Measurements from ENCODE around the gene URB2.
A peak's percentile ranks its signal among the peaks of the same experiment; 100 is the strongest.
"Not testable (repeated sequence)": the region's sequence is repeated elsewhere in the genome, so short reads cannot be mapped to it uniquely, and the experiment has no call there.

The URB2 gene

GRCh38 chr1:229625915-229626831 lies at the start of gene URB2, which contains the start of gene TAF5L:
URB2 (plus strand) TSS chr1:229626247; CDS start chr1:229627634, 1,387 bp downstream.
TAF5L (minus strand) TSS chr1:229626122; CDS start chr1:229614482, 11,640 bp downstream.
- peak; percentile 92 for DNase-seq

DNA sequence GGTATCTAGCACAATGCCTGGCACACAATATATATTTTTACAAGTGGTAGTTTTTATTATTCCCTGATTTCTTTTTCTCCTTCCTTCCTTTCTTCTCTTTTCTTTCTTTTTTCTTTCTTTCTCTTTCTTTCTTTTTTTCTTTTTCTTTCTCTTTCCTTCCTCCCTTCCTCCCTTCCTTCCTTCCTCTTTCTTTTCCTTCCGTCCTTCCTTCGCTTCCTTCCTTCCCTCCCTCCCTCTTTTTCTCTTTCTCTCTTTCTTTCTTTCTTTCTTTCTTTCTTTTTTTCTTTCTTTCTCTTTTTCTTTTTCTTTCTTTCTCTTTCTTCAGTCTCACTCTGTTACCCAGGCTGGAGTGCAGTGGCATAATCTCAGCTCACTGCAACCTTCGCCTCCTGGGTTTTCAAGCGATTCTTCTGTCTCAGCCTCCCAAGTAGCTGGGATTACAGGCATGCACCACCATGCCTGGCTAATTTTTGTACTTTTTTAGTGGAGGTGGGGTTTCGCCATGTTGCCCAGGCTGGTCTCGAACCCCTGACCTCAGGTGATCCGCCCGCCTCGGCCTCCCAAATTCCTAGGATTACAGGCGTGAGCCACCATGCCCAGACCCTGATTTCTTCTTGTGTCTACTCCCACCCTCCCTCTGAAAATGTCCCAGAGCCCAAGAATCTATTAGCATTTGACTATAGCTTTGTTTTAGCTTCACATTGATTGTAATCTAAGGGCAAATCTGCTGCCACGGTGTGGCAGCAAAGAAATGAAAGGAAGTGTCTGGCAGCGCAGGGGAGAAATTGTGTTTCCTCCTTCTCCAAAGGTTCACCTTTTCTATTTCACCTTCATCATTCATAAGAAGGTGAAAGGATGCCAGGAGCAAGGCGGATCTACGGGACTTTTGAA lies 47.6 kb upstream of the URB2 start:
- no peak for DNase-seq

DNA sequence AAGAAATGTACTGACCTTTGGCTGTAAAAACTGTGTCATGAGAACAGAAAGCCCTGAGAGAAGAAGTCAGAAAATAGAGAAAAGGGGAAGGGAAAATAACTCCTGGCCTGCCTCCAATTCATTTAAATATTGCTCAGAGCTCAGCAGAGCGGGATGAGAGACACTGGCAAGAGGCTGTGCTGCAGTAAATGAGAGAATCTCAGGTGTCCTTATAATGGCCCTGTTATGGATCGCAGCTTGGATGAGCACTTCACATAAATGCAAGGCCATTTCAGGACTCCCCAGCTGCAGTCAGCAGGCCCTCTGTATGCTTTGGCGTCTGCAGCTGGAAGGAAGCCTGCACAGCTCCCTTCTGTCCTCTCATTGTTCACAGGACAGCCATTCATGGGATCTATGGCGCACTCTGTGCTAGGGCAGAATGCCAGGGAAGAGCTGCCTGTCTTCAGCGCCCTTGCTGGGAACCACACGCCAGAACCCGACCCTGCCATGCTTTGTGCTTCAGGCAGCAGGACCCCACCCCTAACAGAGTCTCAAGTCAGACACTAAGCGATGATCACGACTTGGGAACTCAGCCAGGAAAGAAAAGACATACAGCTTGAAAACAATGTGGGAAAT lies 46.9 kb upstream of the URB2 start:
- DNase-seq: no peak

- DNase-seq: no peak
Measured at GRCh38 chr1:229581485-229581884, 44.6 kb upstream of the URB2 start.

DNA sequence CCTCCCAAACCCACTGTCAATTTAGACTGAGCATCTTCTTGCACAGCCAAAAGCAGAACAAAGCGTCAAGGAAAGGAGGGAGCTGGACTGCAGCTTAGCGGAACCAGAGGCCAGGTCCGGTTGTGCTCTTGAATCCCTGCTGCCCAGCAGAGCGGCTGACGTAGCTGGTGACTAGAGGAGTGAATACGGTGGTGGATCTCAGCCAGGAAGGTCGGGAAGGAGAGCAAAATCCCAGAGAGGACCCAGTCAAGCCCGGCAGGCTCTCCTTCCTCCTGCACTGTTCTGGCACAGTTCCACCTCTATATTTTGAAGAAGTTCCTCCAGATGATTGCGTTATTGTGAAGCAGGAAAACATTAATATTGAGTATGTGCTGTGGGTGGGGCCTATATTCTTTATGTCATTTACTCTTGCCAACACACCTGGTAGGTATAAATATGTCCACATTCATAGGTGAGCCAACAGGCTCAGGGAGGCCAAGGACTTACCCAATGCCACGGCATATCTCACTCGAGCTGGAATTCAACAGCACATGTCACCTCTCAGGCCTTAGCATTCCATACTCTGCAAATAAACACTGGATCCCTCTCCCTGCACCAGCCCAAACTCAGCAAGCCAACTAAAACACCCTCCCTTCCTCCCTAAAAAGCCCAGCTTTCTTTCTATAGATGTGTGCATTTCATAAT lies 43.9 kb upstream of the URB2 start:
- no peak for DNase-seq

GRCh38 chr1:229582715-229583114 lies 43.3 kb upstream of the URB2 start:
- no peak for DNase-seq

DNA sequence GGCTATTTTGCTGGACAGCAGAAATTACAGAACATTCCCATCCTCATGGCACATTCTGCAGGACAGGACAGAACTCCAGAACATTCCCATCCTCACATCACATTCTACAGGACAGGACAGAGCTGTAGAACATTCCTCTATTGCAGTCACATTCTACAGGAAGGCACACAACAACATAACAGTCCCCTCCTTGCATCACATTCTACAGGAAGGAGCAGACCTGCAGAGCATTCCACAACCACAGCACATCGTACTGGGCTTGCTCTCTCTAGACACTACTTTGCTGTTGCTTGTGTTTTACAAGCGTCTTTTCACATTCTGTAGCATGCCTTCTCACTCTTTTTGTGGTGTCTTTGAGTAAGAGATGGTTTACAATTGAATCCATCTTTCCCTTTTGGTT lies 40.7 kb upstream of the URB2 start:
- DNase-seq: no peak

DNA sequence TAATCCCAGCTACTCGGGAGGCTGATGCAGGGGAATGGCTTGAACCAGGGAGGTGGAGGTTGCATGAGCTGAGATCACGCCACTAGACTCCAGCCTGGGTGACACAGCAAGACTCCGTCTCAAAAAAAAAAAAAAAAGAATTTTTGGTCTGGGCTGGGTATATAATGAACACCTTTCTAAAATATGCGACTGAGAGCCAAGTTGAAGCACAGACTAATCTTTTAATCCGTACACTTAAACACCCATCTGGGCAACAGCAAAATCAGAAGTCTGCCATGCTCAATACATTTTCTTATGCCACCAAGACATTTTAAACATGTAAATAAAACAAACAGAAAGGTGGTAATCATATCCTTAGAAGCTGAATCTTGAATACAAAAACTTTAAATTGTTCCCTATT lies 35.9 kb upstream of the URB2 start:
- DNase-seq: no peak

DNA sequence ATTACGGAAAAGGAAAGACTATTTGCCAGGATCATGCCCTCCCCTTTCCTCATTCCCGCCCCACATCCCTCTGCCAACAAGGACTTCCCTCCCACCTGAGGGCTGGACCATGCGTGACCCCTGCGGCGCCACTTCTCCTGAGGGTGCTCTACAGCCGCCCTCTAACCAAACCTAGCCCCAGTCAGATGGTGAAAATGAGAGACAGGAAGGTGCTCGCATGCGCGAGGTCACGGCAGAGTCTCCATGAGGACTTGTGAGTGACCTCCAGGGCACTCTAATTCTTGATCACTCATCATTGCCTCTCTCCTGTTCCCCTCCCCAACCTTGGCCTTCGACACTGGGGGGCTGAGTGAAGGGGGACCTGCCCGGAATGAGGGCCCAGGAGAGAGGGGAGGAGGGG lies 32.2 kb upstream of the URB2 start:
- DNase-seq: no peak

DNA sequence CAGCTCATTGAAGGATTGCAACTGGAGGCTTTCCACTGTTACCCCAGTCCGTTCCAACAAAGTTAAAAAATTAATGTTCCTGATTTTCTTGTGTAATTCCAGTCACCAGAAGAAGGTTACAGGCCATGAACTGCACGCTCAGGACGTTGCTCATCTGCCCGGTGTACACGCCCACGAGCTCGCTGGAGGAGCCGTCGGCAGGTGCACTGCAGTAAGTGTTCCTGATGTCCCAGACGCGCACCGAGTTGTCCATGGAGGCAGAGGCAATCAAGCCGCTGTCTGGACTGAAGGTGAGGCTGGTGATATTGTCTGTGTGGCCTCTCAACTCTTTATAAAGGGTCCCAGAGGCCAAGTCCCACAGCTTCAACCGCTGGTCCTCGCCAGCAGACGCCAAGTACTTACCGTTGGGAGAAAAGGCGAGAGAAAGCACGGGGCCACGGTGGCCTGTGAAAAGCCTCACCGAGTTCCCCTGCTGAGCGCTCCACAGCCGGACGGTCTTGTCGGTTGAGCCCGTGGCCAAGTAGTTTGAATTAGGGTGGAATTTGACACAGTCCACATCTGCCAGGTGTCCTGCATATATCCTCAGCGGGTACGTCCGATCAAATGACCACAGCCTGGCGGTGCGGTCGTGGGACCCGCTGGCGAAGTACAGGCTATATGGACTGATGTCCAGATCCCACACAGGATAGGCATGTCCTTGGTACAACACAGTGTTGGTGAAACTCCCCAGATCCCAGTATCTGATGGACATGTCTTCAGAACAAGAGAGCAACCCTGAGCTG lies 31.6 kb upstream of the URB2 start:
- no peak for DNase-seq

- DNase-seq: not testable (repeated sequence)
Measured at GRCh38 chr1:229595876-229596275, 30.2 kb upstream of the URB2 start.

- DNase-seq: no peak
Measured at GRCh38 chr1:229596925-229597699, 28.9 kb upstream of the URB2 start.

GRCh38 chr1:229597877-229598276 lies 28.2 kb upstream of the URB2 start:
- DNase-seq: no peak

DNA sequence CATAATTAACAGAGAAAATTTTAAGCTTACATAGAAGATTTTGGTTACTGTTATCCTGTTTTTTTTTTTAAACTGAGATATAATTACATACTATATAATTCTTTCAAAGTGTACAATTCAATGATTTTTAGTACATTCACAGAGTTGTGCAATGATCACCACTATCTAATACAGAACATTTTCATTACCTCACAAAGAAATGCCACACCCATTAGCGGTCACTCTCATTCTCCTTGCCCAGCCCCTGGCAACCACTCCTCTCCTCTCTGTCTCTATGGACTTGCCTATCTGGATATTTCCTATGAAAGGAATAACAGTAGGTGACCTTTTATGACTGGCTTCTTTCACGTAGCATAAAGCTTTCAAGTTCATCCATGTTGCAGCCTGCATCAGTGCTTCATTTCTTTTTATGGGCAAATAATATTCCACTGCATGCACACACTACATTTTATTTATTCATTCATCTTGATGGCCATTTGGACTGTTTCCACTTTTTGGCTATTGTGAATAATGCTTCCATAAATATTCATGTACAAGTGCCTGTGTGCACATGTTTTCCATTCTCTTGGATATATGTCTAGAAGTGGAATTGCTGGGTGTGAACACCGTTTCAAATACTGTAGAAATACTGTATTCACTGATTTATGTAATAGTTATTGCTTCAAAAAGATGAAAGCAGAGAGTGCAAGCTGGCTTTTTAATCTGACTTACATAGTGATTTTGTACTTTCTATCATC lies 26.7 kb upstream of the URB2 start:
- DNase-seq: no peak

- no peak for DNase-seq
Measured at GRCh38 chr1:229600229-229600628, 25.8 kb upstream of the URB2 start.

- no peak for DNase-seq
Measured at GRCh38 chr1:229603371-229604005, 22.6 kb upstream of the URB2 start.

DNA sequence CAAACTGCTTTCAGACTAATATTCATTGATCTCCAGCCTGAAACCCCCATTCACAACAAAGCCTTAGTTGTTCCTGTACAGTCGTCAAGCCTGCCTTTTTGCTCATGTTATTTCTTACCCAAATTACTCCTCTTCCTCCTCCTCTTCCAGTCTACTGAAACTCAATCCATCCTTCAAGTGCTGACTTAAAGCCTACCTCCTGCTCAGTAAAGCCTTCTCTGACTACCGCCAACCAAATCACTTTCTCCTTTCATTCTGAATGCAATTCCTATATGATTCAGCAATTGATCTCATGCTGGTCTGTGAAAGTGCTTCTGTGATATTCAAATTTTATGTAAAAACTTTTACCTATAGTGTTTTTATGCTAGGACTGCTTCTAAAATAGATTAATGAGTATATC lies 18.7 kb upstream of the URB2 start:
- DNase-seq: no peak

DNA sequence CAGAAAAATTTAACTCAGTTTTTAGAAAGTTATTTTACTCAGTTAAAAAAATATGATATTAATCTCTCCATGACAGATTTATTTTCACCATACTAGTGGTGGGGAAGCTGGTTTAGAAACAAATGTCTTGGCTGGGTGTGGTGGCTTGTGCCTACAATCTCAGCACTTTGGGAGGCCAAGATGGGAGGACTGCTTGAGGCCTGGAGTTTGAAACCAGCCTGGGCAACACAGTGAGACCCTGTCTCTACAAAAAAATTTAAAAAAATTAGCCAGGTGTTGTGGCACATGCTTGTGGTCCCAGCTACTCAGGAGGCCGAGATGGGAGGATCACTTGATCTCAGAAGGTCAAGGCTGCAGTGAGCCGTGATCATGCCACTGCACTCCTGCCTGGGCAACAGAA lies 17.5 kb upstream of the URB2 start:
- no peak for DNase-seq

DNA sequence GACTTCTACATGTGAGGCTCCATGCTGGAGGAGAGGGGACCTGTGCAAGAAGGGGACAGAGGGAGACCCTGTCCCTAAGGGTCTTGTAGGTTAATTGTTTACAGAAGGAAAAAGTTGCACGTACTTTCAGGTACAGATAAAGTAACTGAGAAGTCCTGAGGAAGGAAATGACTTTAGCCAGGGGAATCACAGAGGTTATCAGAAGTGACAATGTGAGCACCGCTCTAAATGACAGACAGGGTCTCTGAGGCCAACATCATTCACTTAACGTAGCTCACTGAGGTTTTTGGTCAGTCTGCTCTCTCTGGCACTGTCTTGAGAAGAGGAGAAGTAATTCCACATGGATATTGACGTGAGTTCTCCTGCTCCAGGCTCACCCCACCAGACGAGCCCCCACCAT lies 12.1 kb upstream of the URB2 start:
- DNase-seq: no peak

DNA sequence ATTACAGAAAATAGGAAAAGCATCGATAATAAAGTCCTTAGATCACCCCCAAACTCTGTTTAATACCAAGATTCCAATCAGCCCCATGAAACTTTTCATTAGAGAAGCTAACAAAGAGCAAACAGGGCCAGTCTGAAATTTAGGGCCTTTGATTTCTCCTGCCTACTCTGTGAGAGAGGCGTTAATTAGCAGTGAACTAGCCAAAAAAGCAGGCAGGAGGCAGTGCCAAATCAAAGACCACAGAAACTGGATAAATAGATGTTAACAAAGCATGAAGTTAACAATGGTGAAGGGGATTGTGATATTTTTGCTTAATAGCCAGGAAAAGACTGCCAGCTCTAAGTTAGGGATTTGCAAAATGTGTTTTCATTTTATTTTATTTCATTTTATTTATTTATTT lies 11.3 kb upstream of the URB2 start:
- DNase-seq: no peak

All from activated CD8-positive, alpha-beta memory T cell treated with anti-CD3 and anti-CD28 coated beads for 24 hours (primary cell).